HG03521 (cell line): ENCODE results near the gene DOCK1.

Experiments
- ATAC-seq: cut with Tn5 transposase; IDR thresholded peaks from one replicate; pipeline ENCODE4 v1.9.1; 2021; ENCODE audit warnings: mild to moderate bottlenecking, moderate library complexity; ENCODE audit not compliant: unreplicated experiment

The DOCK1 gene

GRCh38 chr10:127440371-127440770, 535.1 kb downstream of the DOCK1 start:
- ATAC-seq: no peak

- no peak for ATAC-seq
Observed at GRCh38 chr10:127441350-127442219, 536.4 kb downstream of the DOCK1 start.

GRCh38 chr10:127442220-127442525, 536.9 kb downstream of the DOCK1 start:
- ATAC-seq: no peak

- ATAC-seq: no peak
Observed at GRCh38 chr10:127444155-127444554, 538.9 kb downstream of the DOCK1 start.

GRCh38 chr10:127447197-127447596, 542.0 kb downstream of the DOCK1 start:
- no peak for ATAC-seq

GRCh38 chr10:127449490-127449889, 544.3 kb downstream of the DOCK1 start:
- no peak for ATAC-seq

- ATAC-seq: no peak
Observed at GRCh38 chr10:127450644-127451043, 545.4 kb downstream of the DOCK1 start.

GRCh38 chr10:127451628-127452027, 546.4 kb downstream of the DOCK1 start:
- ATAC-seq: no peak

GRCh38 chr10:127452568-127452967, 547.3 kb downstream of the DOCK1 start:
- ATAC-seq: no peak

GRCh38 chr10:127453706-127454105, 548.5 kb downstream of the DOCK1 start:
- ATAC-seq: no peak

GRCh38 chr10:127456122-127456521, 550.9 kb downstream of the DOCK1 start:
- no peak for ATAC-seq

GRCh38 chr10:127458016-127458810, 553.0 kb downstream of the DOCK1 start:
- no peak for ATAC-seq

GRCh38 chr10:127458829-127459228, 553.6 kb downstream of the DOCK1 start:
- no peak for ATAC-seq

GRCh38 chr10:127459918-127460317, 554.7 kb downstream of the DOCK1 start:
- no peak for ATAC-seq

- no peak for ATAC-seq
Observed at GRCh38 chr10:127462643-127463295, 557.5 kb downstream of the DOCK1 start.

GRCh38 chr10:127463548-127463947, 558.3 kb downstream of the DOCK1 start:
- no peak for ATAC-seq

GRCh38 chr10:127464561-127464960, 559.3 kb downstream of the DOCK1 start:
- no peak for ATAC-seq

- no peak for ATAC-seq
Observed at GRCh38 chr10:127467811-127468210, 562.6 kb downstream of the DOCK1 start.

GRCh38 chr10:127468632-127469031, 563.4 kb downstream of the DOCK1 start:
- no peak for ATAC-seq

- ATAC-seq: no peak
Observed at GRCh38 chr10:127470911-127471310, 565.7 kb downstream of the DOCK1 start.

GRCh38 chr10:127472976-127473375, 567.7 kb downstream of the DOCK1 start:
- ATAC-seq: no peak

GRCh38 chr10:127474501-127474900, 569.3 kb downstream of the DOCK1 start:
- ATAC-seq: no peak
